GM21825 (cell line): ENCODE data around the gene MACIR.
"Not testable (repeated sequence)": the region's sequence is repeated elsewhere in the genome, so short reads cannot be mapped to it uniquely, and the experiment has no call there.

ENCODE experiments used
- ATAC-seq: cut with Tn5 transposase; IDR thresholded peaks from one replicate; pipeline ENCODE4 v1.9.1; 2021; ENCODE audit warnings: mild to moderate bottlenecking, moderate library complexity; ENCODE audit not compliant: unreplicated experiment

Gene MACIR, protein sequence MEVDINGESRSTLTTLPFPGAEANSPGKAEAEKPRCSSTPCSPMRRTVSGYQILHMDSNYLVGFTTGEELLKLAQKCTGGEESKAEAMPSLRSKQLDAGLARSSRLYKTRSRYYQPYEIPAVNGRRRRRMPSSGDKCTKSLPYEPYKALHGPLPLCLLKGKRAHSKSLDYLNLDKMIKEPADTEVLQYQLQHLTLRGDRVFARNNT

DNA sequence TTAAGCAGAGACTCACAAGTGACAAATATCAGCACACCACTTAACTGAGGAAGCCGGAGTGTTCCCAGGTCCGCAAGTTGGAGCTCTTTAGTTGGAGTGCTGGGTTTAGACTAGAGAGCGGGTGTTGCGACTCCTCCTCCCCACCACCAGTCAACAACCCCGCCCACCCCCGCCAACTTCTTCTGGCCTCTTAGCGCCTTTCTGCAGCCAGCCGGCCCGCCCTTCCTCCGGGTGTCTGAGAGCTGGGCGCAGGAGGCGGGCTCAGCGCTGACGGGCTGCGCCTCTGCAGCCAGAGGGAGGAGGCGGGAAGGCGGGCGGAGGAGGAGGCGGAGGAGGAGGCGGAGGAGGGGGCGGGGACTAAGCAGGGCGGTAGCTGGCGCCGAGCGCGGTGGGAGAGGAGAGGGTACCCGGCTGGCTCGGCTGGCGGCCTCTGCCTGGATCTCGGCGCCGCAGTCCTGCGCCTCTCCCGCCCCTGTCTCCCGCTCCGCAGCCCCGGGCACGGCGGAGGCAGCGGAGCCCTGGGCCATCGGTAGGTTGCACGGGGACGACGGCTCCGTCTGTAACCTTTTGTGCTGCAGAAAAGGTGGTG is at the start of gene MACIR:
Gene MACIR (plus strand): TSS at position 396 of the 589 bp plus-strand sequence. CDS start 17,157 bp downstream, outside the sequence.
- peak; percentile 86 for ATAC-seq

DNA sequence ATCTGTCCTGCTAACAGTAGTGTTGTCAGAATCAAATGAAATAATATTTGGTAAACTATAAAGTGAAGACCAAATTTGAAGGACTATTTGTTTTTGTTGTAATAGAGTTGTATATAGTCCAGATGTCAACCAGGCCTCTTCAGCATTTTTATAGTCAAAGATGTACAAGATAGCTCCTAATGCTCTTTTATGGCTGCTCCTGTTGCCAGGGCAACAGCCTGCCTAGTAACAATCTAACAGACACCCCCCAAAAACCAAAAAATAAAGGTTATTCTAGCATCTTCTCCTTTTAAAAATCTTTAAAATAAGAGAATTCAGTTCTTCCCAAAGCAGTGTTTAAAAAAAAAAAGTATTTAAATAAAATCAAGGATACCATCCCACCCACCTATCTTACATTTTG is 49.5 kb upstream of the MACIR start:
- ATAC-seq: no peak

DNA sequence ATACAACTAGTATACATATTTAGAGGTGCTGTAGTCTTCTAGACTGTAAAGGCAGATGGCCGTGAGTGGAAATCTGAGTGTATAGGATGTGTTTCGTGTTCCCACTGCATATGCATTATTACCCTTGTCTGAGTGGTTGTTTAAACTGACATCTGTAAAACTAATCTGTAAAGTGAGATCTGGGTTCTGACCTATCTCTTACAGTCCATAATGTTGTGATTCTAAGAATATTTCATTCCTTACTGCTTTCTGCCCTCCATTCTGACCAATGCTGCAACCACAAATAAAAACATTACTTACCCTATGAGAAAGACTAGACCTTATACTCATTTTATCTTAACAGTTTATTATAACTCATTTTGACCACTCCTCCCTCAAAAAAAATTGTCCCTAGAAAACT is 47.6 kb upstream of the MACIR start:
- ATAC-seq: no peak

DNA sequence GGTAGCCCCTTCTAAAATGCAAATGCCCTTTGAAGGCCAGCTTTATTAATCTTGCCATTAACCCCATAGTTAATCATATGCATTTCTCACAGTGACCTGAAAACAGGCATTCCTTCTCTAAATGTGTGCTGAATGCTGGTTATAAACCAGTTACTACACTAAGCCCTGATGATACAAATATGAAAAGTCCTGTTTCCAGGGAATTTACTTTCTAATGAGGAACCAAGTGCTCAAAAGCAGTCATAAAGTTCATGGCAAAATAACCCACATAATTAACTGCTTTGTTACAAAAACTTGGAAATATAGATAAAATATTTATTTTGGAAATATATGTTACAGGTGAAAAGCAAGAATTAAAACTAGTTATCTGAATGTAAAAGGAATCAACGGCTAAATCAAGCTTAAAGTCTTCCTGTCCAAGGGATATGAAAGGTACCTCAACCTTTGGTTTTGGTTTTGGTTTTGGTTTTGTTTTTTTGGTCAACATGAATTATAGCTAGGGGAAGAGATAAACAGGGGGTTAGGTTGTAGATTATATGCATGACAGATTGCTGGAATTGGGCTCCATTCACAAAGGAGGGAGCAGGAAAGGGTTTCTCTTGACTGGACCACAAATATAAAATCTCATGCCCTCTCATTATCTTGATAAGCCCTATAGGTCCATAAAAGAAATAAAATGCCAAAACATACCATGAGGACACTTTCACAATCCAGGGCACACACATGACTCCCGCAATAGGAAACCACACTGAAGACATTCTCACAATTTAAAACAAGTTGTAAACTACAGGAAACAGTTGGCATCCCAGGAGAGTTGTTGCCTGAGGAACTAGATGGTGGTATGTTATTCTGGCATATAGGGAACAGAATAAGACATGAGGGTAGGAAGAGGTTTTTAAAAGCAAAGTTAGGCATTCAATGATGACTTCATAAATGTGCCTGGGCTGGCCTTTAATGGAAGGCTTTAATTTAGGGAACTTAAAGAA is 46.7 kb upstream of the MACIR start:
- peak; percentile 86 for ATAC-seq

DNA sequence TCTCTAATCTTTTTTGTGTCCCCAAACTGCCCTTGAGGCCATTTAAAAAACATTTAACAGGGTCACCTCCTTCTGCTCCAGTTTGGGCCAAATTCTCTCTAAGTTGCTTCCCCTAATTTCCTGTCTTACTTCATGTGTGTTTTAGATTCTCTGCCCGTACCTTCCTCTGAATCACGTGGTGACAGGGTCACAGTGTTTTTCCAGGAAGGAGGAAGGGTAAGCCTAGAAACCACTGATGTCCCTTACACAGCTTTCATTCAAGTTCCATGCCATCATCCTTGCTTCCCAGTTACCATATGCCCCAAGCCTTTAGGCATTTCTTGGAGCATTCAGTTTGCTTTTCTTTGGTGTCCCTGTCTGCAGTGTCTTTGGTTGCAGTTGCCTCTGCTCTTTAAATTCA is 42.4 kb upstream of the MACIR start:
- no peak for ATAC-seq

DNA sequence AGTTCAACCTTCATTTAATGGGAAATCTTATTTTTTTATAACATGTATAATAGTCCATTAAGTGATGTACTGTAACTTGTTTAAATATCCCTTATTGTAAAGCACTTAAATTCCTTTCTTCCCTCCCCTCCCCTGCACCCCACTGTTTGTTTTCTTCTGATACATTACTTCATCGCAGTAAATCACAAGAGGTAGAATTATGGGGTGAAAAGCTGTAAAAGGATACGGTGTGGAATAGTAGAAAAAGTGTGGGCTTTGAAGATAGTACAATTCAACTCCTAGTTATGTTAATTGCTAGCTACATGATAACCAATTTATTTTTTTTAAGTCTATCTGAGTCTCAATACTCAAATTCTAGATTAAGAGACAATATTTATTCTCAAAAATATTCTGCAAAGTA is 41.9 kb upstream of the MACIR start:
- no peak for ATAC-seq

DNA sequence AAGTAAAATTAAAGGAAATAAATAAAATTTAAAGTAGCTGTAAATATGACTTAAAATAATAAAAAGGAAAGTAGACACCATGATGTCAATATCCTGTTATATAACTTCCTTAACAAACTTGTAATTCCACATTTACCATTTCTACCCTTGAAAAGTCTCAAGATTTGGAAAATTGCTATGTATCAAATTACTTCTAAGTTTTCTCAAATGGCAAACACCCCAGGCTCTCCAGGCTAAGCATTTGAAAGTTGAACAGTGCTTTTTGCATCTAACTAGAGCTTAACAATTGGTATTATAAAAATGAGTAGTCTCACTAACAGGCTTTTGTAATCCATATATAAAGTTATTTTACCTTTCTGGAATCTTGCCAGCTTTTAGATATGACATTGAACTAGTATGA is 41.5 kb upstream of the MACIR start:
- no peak for ATAC-seq

DNA sequence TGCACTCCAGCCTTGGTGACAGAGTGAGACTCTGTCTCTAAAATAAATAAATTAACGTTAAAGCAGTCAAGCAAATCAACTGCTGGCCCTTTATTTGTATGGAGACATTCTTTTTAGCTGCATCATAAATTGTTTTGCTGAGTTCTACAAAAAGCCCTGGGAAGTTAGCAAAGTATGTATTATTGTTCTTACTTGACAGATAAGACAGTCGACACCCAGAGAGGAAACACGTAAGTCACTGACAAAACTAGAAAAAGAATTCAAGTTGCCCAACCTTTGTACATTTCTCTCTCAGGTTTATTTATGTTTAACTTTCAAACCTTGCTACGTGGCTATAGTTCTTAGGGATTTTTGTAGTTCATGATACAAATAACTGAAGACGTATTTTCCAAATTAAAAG is 40.4 kb upstream of the MACIR start:
- no peak for ATAC-seq

DNA sequence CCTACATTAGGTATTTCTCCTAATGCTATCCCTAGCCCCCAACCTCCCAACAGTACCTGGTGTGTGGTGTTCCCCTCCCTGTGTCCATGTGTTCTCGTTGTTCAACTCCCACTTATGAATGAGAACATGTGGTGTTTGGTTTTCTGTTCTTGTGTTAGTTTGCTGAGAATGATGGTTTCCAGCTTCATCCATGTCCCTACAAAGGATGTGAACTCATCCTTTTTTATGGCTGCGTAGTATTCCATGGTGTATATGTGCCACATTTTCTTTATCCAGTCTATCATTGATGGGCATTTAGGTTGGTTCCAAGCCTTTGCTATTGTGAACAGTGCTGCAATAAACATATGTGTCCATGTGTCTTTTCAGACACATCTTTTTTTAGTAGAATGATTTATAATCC is 39.5 kb upstream of the MACIR start:
- not testable (repeated sequence) for ATAC-seq

DNA sequence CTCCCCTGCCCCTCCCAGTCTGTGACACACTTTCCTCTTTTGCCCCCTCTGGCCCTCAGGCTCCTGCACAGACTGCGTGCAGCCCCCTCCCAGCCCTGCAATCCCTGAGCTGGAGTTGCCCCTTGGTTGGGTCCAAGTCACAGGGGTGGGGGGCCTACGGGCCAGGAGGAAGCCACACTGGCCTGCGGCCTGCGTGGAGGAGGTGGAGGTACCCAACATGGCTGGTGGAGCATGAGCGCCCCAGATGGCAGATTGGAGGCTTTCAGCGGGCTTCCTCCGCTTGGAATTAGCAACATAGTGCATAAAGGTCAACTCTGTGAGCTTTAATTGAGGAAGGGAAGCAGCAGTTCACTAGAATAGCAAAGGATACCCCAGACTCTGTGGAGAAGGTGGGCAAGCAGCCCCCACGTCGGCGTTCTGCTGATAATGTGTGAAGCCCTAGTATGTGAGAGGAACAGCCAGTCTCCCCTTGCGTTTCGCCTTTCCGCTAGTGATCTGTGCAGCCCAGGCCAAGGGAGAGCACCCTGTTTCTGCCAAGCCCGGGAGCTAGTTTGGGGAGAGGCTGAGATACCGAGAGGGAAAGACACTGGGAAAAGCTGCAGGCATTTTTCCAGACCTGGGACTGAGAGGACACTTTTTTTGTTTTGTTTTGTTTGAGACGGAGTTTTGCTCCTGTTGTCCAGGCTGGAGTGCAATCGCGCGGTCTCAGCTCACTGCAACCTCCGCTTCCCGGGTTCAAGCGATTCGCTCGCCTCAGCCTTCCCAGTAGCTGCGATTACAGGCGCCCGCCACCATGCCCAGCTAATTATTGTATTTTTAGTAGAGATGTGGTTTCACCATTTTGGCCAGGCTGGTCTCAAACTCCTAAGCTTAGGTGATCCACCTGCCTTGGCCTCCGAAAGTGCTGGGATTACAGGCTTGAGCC is 35.3 kb upstream of the MACIR start:
- ATAC-seq: no peak

DNA sequence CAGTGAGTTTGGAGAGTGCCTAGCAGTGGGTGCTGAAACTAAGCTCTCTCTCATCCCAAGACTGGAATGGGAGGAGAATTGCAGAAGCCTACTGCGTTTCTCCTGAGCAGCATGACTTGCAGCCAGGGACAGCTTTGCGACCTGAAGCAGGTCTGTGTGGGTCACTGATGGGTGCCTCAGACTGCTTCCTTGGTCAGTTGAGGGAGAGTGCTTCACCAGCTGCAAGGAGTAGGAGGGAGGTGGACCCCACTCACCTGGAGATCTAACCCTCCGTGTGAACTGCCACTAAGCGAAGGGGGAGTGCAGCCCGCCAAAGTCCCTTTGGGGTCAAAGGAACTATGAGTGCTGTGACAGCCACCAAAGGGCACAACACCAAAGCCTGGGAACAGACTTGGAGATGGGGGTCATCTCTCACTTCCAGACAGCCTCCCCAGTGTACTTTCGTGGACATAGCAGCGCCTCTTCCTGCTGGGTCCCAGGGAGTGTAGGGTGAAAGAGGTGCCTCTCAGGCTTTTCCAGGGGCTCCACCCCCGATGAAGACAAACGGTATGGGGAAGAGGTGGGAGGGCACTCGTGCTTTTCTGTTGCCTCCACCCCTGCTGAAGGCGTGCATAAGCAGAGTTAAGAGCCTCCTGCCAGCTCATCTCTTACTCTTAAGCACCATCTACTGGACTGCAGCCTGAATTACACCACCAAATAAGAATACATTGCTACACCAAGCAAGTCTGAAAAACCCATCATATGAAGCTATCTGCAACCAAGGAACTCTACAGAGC is 34.3 kb upstream of the MACIR start:
- peak; percentile 92 for ATAC-seq

DNA sequence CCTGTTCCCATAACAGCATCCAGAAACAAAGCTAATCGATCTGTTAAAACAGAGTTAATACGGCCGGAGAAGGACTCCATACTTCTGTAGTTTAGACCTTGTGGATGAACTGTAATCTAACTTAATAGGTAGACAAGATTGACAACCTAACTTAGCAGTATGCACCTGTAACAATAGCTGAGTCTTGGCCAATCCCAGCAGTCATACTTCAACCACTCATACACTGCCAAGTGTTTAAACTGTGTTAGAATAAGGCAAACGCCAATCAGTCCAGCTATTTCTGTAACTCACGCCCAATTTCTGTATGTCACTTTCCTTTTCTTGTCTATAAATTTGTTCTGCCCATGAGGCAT is 33.7 kb upstream of the MACIR start:
- ATAC-seq: no peak

DNA sequence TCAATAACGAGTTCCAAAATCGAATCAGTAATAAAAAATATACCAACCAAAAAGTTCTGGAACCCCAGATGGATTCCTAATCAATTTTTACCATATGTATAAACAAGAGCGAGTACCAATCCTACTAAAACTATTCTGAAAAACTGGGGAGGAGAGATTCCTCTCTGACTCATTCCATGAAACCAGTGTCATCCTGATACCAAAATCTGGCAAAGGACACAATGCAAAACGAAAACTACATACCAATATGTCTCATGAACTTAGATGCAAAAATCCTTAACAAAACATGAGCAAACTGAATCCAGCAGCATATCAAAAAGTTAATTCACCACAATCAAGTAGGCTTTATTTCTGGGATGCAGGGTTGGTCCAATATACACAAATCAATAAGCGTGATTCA is 30.5 kb upstream of the MACIR start:
- no peak for ATAC-seq

DNA sequence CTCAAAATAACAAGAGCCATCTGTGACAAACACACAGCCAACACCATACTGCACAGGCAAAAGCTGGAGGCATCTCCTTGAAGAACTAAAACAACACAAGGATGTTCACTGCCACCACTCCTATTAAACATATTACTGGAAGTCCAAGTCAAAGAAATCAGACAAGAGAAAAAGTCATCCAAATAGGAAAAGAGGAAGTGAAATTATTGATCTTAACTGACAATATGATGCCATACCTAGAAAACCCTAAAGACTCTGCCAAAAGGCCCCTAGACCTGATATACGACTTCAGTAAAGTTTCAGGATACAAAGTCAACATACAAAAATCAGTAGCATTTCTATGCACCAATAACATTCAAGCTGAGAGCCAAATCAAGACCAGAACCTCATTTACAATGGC is 30.0 kb upstream of the MACIR start:
- ATAC-seq: no peak

DNA sequence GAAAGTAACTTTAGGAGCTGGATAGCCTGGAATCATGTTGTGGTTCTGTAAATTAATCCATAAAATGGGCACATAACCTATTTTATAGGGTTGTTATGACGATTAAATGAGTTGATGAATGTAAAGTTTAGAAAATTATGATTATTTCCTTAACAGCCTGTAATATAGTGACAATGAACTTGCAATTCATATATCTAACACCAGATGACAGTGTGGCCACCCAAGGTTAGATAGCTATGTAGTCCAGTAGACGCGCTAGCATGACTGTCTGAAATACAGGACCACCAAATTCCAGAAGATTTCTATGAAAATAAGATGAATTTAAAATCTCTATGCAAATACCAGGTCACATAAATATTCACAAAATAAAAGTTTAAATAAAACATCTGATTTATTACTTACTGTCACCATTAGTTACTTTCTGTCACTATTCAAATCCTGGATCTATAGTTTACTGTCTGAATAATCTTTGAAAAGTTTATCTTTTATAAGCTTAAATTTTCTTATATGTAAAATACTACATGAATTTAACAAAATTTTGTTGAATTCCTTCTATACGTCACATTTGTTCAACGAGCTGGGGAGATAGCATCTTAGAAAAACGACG is 26.1 kb upstream of the MACIR start:
- peak; percentile 73 for ATAC-seq

DNA sequence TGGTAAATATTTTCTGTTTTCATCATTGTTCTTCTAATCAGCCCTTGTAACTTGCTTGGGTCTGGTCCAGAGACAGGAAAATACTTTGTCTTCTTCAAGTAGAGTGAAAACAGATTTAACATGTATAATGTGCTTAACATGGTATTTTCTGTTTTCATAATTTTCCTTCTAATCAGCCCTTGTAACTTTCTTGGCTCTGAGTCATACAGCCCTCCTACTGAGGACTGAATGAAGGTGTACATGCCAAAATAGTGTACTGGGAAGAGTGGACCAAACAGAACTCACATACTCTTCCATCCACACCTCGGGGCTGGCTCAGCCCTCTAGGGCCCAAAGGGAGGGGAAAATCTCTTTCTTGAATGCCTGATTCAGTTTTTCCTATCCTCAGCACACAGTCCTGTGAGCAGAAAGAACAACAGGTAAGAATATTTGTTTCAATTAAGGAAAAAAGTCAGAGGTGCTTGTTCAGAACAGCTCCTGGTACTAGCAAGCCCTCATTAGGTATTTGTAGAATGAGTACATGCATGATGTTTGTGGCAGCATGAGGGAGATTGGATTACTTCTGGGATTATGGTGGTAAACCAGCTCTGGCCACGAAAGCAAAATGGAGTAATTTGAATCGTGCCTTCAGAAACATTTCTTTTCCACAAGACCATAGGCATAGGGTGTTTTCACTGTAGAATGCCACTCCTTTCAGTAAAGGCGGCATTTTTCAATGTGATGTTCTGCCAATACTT is 24.2 kb upstream of the MACIR start:
- no peak for ATAC-seq

DNA sequence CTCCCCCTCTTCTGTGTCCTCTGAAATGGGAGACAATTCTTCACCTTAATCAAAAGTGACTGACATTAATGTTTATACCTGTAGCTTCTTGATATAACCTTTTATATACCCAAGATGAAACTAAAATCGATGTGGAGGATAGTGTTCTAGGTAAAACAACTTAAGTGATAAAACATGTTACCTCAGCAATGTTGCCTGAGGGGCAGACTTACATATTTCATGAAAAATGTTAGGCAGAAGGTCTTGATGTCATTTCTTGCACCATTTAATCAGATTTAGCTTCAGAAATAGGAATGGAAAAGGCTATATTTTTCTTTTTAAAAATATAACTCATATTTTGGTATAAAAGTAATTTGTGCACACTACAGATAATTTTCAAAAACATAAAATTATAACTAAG is 22.7 kb upstream of the MACIR start:
- ATAC-seq: no peak

DNA sequence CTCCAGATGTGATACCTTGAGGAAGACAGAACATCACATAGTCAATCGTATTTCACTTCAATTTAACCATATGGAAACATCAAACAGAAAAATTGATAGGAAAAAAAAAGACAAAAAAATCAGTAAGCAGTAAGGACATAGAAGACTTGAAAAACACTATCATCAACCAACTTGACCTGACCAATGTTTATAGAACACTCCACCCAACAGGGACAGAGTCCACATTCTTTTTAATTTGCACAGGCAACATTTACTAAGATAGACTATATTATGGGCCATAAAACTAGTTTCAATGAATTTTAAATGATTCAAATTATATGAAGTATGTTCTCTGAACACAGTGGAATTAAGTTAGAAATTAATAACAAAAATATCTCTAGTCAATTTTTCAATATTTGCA is 20.8 kb upstream of the MACIR start:
- no peak for ATAC-seq

DNA sequence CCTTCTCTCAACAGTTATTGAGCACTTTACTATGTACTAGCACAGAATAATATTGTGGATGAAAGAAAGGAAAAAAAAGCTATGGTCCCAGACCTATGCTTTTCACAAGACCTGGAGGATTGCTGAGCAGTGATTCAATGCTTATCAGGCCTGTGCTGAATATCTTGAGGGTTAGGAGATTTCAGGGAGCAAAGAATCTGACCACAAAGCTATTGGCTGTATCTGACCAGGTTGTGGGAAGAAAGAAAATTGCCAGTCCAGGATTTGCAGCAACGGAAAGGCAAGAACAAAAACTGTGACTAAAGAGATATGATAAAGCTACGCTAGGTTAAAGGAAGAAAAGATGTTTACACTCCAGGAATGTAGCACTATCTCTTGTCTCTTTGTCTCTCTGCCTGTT is 14.9 kb upstream of the MACIR start:
- no peak for ATAC-seq
